HG02973 (cell line): ENCODE results near the gene ARPC4.
"Not testable (repeated sequence)": the region's sequence is repeated elsewhere in the genome, so short reads cannot be mapped to it uniquely, and the experiment has no call there.

Experiments
- ATAC-seq: cut with Tn5 transposase; IDR thresholded peaks from one replicate; pipeline ENCODE4 v1.9.1; 2021; ENCODE audit warnings: moderate library complexity; ENCODE audit not compliant: unreplicated experiment

Gene ARPC4

GRCh38 chr3:9817436-9817835 lies 24.6 kb downstream of the ARPC4 start:
- ATAC-seq, result no peak

GRCh38 chr3:9818666-9819335 lies 25.9 kb downstream of the ARPC4 start:
- no peak for ATAC-seq

GRCh38 chr3:9820543-9820942 lies 27.7 kb downstream of the ARPC4 start:
- no peak for ATAC-seq

GRCh38 chr3:9820946-9821345 lies 28.1 kb downstream of the ARPC4 start:
- ATAC-seq, result no peak

- no peak for ATAC-seq
These were observed 32.7 kb downstream of the ARPC4 start for GRCh38 chr3:9825451-9826040.

GRCh38 chr3:9826815-9827573 lies 34.1 kb downstream of the ARPC4 start:
- ATAC-seq, result no peak

GRCh38 chr3:9828801-9829755 lies 36.2 kb downstream of the ARPC4 start:
- ATAC-seq, result no peak

- ATAC-seq, result no peak
These were observed 38.4 kb downstream of the ARPC4 start for GRCh38 chr3:9831253-9831652.

GRCh38 chr3:9833078-9833477 lies 40.2 kb downstream of the ARPC4 start:
- ATAC-seq, result no peak

- ATAC-seq, result no peak
These were observed 41.9 kb downstream of the ARPC4 start for GRCh38 chr3:9834520-9835380.

GRCh38 chr3:9837701-9838582 lies 45.1 kb downstream of the ARPC4 start:
- ATAC-seq, result no peak

GRCh38 chr3:9838856-9839255 lies 46.0 kb downstream of the ARPC4 start:
- no peak for ATAC-seq

- ATAC-seq, result no peak
These were observed 48.1 kb downstream of the ARPC4 start for GRCh38 chr3:9841015-9841414.

GRCh38 chr3:9843715-9844438 lies 51.0 kb downstream of the ARPC4 start, which contains the start of gene RPUSD3:
TSS of gene RPUSD3 (minus strand) at chr3:9844008. CDS start at chr3:9843990, 18 bp downstream.
- peak; percentile 97 for ATAC-seq

- ATAC-seq, result no peak
These were observed 53.3 kb downstream of the ARPC4 start for GRCh38 chr3:9846231-9846630.

- no peak for ATAC-seq
These were observed 54.1 kb downstream of the ARPC4 start for GRCh38 chr3:9846931-9847488.

- ATAC-seq, result not testable (repeated sequence)
These were observed 55.0 kb downstream of the ARPC4 start for GRCh38 chr3:9847870-9848269.

GRCh38 chr3:9848860-9849259 lies 56.0 kb downstream of the ARPC4 start:
- not testable (repeated sequence) for ATAC-seq
